ENCODE measurements around the gene KCNJ16.

Gene KCNJ16

DNA sequence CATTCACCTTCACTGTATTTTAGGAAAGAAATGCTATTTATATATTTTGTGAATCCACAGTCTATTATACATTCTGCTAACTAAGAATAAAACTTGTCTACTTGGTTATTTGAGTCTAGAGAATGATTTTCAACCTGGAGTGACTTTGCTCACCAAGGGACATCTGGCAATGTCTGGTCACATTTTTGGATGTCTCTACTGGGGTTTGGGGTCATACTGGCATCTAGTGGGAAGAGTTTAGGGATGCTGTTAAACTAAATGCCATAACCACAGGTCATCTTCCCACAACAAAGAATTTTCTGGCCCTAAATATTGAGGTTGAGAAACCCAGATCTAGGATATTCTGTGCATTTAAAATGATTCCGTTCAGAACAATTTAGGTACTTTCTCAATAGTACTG is 26.0 kb downstream of the KCNJ16 start:
- DNase-seq = no peak

DNA sequence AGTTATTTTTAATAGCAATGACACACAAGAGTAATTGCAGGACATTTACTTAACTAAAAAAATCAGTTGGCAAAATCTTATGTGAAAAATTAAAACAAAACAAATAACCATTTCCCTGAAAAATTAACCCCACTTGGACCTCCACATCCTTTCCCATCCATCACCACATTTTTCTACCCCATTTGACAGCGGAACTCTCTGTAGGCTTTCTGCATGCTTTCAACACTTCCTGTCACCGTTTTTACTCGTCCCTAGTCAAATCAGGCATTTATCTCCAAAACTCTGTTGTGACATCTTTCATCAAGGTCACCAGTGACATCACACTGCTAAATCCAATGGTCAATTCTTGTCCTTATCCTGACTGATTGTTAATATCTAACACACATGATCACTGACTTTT is 27.5 kb downstream of the KCNJ16 start:
- no peak for DNase-seq

DNA sequence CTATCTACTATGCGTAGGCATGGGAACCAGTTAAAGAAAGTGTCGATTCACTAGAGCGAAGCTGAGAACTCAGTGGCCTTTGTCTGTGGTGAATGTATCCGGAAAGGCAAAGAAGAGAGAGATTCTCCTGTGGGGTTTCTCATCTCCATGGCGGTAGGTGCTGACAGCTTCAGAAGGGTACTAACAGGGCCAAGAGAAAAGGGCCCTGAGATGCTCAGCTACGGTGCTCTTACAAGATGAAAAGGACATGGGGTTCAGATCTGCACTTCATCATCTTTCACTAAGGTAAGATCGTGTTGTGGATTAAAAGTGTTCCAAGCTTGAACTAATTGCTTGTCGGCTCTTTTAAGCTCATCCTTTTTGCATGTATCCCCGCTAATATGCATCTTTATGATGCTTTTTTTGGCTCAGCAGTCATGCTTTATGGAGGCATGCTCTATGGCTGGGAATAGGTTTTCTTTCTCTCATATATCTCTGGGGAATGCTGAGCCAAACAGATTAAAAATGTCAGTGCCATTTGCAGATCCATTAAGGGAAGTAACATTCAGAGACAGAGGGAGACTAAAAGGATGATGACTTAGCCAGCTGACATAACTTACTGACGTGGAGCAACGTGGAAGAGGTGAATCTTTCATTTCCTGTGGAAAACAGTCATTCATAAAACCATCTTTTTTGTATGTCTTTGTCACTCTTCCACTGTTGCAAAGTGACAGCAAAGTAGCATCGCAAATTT is 29.9 kb downstream of the KCNJ16 start:
- DNase-seq = no peak

DNA sequence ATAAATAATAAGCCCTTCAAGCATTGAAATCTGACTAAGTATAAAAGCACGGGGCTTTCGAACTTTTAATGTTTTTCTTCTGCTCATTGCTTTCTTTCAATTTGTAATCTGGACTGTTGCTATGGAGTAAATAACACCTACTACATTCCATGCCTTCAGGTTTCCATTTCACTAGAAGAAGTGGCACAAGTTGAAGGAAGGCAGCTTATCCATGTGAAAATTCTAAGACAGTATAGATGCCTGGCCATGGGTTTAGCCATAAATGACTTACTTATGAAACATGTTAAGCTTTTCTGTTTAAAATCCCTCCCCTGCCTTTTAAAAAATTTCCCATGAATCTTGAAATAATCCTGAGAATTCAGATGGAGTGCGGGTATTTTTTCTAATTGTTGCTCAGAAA is 30.6 kb downstream of the KCNJ16 start:
- DNase-seq = no peak

DNA sequence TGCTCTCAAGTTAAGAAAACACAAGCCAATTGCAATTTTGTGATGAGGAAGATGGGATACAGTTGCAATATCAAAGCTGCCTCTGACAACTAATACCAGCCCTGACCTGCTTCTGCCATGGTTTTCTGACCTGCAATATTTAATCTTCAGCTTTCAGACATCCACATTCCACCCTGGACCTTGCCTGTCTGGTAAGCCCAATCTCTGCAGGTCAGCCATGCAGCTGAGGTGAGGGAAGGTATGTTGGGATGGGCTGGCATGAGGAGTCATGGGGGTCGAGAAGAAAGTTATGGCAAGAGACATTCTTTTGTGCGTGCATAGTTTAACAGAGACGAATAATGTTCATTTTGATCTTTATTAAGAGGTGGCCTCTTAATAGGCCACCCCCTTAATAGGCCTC is 31.5 kb downstream of the KCNJ16 start:
- no peak for DNase-seq

DNA sequence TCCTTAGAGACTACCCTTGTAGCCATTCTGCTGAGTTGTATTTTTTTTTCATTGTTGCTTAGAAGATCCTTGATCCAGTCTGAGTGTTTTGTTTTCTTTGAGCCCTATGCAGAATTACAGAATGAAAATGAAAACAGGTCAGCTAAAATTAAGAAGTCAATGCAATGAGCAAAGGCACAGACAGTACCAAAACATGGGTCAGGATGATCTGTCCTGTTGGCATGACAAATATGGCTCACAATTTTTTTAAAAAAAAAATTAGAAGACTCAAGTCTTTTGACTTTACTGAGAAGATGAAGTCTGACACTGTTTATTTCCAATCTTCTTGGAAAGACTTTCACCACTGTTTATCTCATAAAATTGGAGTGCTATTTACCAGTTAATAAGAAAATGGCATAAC is 32.4 kb downstream of the KCNJ16 start:
- no peak for DNase-seq

DNA sequence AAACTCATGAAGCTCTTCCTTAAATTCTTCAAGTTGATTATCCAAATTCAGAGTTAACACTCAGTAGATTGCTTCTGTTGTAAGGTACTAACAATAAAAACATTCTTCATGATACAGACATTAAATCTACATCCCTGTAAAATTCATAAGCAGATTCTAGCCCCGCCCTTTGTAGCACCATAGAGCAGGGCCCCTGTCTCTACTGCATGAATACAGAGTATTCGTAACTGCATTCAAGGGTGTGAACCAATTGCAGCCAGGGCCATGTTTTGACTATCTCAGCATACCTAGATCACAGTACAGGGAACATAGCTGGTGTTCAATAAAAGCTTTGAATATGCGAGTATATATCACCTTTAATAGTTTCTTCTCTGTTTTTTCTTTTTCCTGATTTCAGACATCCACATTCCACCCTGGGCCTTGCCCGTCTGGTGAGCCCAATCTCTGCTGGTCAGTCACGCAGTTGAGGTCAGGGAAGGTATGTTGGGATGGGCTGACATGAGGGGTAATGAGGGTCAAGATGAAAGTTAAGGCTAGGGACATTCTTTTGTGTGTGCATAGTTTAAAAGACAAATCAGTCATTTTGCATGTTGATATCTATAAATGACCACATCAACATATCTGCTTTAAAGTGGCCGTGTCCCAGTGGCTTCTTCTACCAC is 33.0 kb downstream of the KCNJ16 start:
- DNase-seq = no peak

DNA sequence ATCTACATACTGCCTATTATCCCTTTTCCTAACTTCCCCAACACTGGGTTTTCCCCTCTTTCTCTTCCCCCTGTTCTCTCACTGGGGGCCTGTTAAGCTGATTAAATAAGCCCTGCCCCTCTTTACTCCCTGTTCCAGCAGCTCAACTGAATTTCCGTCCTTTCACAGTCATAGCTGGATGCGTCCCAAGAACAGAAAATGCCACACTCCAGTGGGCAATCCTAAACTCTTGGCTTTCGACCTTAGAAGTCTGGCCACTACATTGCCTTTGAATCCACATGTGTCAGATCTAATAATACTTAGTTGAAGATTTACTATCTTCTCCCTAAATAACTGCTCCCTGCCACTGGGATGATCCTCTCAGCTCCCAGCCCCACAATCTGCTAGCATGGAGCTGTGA is 34.5 kb downstream of the KCNJ16 start:
- DNase-seq = no peak

DNA sequence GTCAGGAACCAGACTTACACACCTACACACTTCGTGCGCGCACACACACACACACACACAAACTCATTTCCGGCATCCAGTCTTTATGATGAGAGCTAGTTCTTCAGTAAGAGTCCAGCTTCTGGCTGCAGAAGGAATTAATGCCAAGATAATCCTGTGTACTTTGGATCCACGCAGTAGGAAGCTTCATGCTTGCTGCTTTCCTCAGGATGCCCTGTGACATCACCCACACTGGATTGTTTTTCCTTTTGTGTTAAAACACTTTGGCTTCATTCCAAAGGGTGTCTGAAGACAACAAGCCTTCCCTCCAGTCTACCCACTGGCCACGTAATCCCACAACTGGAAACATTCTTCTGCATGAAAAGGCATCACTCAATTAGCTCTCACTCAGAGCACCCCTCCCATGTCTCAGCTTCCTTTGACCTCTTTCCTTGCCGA is 35.4 kb downstream of the KCNJ16 start:
- no peak for DNase-seq

DNA sequence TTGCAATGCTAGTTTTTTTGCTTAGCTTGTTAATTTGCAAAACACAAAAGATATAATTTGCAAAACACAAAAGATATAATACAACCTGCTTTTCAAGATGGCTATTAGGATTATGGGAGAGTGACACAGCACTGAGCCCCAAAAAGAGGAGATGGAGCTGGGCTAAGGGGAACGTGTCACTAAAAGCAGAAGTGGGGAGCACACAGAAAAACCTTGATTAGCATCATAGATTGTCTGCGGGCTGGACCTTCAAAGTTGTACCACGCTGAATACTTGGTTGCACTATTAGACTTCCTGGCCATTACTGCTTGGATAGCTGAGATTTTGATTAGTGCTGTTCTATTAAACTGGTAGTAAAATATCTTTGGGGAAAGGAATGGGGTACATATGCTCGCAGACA is 36.2 kb downstream of the KCNJ16 start:
- no peak for DNase-seq

DNA sequence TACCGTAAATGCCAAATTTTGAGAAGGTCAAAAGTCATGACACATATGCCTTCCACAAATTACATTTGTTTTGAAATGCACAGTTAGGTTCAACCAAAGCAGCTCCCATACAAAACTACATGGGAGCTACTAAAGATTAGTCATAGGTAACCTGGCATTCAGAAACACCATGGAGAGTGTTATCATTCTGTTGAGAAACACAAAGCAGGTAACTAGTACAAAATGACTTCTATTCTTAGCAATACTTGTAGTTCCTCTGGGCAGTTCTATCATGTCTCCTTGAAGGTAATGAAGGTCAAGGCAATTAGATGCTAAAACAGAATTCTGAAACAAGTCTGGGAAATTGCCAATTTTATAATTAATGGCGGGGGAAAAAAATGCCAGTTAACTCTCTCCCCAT is 39.4 kb downstream of the KCNJ16 start:
- no peak for DNase-seq

DNA sequence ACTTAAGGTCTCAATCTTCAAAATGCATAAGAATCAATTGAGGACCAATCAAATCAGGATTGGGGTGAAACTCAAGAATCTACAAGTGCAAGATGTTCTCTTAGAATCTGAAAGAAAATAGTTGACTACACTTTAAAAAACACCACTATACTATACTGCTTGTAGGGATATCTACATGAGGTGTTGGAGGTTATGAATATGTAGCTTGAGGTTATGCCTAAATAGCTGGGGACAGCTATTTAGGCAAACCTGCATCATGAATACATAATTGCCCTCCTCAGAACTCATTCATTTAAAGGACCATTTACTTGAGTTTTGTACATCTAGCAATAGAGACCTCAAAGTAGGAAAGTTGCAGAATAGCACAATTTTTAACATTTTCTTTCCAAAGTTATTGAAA is 40.1 kb downstream of the KCNJ16 start:
- no peak for DNase-seq

DNA sequence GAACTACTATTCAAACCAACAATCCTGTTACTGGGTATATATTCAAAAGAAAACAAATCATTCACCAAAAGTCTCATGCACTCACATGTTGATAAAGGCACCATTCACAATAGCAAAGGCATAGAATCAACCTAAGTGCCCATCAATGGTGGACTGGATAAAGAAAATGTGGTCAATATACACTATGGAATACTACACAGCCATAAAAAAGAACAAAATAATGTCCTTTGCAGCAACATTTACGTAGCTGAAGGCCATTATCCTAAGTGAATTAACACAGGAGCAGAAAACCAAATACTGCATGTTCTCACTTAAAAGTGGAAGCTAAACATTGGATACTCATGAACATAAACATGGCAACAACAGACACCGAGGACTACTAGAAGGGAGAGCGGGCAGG is 41.9 kb downstream of the KCNJ16 start:
- DNase-seq = no peak

DNA sequence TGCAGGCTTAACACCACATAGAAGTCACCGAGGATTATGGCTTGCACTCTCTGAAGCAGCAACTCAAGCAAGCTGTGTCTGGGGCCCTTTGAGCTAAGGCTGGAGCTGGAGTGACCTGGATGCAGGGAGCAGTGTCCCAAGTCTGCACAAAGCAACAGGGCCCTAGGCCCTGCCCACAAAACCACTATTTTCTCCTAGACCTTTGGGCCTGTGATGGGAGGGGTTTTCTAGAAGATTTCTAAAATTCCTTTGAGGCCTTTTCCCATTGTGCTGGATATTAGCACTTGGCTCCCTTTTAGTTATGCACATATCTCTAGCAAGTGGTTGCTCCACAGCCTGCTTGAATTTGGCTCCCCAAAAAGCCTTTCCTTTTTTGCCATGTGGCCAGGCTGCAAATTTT is 44.5 kb downstream of the KCNJ16 start:
- DNase-seq = no peak

DNA sequence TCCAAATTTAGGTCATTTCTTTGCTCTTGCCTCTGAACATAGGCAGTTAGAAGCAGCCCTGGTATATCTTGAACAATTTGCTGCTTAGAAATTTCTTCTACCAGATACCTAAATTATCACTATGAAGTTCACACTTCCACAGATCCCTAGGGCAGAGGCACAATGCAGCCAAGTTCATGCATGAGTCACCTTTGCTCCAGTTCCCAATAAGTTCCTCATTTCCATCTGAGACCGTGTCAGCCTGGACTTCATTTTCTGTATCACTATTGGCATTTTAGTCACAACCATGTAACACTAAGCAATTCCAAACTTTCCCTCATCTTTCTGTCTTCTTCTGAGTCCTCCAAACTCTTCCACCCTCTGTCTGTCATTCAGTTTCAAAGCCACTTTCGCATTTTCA is 45.0 kb downstream of the KCNJ16 start:
- no peak for DNase-seq

DNA sequence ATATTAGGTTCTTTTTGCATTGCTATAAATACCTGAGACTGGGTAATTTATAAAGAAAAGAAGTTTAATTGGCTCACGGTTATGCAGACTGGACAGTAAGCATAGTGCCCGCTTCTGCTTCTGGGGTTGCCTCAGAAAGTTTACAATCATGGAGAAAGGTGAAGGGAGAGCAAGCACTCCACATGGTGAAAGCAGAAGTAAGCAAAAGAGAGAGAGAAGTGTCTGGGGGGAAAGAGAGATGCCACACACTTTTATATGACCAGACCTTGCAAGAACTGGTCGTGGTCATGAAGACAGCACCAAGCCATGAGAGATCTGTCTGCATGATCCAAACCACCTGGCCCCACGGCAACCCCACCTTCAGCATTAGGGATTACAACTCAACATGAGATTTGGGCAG is 45.4 kb downstream of the KCNJ16 start:
- DNase-seq = no peak

DNA sequence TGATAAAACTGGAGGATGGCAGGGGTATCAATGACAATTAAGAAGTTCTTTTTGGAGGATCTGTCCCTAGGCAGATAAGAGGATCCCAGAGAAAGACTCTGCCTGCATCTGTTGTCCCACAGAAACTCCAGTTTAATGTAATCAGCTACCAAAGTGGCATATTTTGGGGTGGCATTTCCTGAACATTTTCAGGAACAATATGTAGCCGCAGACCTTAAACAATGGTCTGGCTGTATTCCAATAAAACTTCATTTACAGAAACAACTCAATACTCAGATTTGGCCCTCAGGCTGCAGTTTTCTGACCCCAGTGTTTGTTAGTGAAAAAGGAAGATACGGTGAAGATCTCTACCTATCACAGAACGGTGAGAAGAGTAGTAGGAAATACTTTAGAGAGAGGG is 46.1 kb downstream of the KCNJ16 start:
- no peak for DNase-seq

DNA sequence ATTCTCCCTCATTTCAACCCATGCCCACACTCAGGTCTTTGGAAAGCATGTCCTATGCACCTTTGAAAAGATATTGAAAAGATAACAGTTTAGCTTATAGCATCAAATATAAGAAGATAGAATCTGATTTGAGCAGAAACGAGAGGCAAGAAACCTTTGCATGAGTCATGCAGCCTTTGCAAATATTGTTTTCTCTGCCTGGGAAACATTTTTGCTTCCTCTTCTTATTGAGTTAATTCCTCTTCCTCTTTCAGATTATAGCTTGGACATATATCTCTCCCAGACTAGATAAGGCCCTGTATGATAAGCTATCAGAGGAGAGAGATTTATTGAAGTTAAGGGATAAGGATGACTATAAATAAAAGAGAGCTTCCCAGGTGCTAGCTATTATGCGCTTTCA is 48.2 kb downstream of the KCNJ16 start:
- DNase-seq = no peak

DNA sequence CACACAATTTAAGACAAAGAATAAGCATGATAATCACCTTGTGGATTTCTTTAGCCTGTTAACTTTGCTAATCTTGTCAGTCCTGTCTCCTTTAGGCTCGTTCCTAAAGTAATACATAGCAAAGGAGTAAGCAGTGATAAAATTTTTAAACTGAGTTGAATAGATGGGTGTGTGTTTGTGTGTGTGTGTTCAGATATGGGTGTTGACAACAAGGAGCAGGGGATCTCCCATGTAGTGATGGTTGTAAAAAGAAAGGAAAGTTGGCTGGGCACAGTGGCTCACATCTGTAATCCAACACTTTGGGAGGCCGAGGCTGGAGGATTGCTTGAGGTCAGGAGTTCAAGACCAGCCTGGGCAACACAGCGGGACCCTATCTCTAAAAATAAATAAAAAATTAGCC is 49.7 kb downstream of the KCNJ16 start:
- DNase-seq = no peak

DNA sequence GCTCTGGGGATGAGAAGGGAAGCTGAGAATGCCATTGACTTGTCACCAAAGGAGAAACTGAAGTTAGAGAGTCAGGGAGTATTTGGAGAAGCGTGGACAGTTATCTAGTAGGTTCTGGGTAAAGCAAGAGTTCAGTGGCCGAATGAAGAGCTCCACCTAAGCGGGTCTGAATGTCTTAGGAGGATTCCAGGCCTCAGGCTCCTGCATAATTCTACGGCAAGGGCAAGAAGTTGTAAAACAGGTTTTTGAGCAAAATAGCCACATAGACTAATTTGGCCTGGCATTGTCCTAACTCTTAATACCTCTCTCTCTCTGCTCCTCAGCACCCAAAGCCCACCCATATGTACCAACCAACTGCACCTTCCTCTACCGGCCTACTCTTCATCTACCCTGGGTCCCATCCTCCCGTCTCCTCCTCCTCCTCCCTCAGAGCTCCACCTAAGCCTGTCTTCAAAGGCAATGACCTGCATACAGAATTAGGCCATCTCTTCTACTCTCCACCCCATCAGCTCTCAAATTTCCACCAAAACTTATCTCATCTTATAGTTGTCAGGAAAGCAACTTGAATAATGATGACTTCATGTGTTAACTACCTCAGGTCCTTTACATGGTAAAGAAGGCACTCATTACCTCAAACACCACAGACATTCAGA is 52.3 kb downstream of the KCNJ16 start:
- DNase-seq = no peak

DNA sequence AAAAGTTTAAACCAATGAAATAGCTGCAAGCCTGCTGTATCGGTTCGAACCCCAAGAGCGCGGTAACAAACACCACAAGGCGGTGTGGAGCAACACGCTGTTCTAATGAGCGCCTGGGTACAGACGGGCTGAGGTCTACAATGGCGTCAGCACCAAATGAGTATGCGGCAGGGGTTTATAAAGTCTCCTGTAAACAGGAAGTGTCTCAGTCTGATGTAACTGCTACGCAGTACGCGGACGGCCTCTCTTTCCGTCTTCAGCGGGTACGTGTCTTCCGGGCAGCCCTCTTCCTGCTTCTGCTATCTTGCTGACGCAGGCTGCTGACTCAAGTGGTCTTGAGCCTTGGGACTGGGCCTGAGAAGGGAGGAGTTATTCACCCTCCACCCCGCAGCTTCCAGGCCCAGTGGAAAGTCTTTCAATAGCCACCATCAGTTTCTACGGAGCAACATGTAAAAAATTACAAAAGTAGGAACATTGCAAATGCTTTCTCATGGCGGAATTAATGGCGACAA is 53.8 kb downstream of the KCNJ16 start:
- DNase-seq = no peak

DNA sequence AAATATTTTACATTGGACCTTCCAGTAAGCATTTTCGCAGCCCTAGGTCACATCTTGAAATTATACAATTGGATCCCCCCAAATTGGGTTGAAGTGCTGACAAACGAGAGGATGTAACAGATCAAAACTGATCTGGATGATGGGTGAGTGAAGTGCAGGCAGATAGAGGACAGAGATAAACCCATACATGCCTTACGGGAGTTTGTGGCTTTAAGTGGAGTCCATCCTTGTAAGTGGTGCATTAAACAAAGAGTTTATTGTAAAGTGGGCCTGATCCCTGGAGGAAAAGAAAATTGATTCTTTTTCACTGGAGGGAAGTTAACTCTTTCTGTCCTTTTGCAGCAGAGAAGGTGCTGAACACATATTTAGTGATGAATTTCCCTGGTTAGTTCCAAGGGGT is 55.3 kb downstream of the KCNJ16 start:
- no peak for DNase-seq

DNA sequence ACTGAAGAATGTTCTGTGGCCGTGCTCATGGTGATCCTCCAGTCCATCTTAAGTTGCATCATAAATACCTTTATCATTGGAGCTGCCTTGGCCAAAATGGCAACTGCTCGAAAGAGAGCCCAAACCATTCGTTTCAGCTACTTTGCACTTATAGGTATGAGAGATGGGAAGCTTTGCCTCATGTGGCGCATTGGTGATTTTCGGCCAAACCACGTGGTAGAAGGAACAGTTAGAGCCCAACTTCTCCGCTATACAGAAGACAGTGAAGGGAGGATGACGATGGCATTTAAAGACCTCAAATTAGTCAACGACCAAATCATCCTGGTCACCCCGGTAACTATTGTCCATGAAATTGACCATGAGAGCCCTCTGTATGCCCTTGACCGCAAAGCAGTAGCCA is 57.5 kb downstream of the KCNJ16 start:
- no peak for DNase-seq

DNA sequence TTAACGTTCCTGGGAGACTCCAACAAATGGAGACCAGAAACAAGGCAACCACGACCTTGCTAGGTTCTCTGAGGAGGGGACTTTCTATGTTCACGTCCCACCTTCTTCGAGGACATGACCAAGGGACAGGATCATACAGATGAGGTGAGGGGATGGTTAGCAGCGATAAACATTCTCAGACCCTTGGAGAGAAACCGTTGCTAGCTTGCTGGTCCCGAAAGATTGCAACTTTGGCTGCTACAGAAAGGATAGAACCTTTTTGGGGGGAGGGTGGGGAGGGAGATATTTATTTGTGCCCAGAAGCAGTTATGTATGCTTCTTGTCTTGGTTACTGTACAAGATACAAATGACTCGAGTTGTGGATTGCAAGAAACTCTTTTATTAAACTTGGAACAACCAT is 59.0 kb downstream of the KCNJ16 start:
- no peak for DNase-seq

Data from NCI-H2081 treated with DMSO at 0.1 percent for 48 hours (cell line).